Fibroblast of villous mesenchyme (primary cell): Measurements from ENCODE around the gene INPP5A. TPM values are rescaled to one million over a fixed set of nuclear protein-coding genes. Genes with fewer than 3 reads are reported as not detected.

Experiments used
- DNase-seq: peaks from one replicate; pipeline ENCODE4 v3.0.0-alpha.2; 2010; ENCODE audit warnings: low read depth
- H3K4me3 ChIP-seq: 2 replicates; pipeline ENCODE4 v1.5.1; 2011; ENCODE audit warnings: low read depth, mild to moderate bottlenecking, low read length
- total RNA-seq: library from RNA; depleted of rRNA; stranded (reverse); fragments of >200 nt; gene quantifications from 2 replicates; pipeline ENCODE4 v1.2.3, GENCODE V29; 2012
- TF ChIP-seq, protein P1 (sequence below): IDR thresholded peaks from 2 replicates; pipeline ENCODE4 v1.5.1; 2012; ENCODE audit warnings: low read depth, mild to moderate bottlenecking, low read length; ENCODE audit not compliant: insufficient read depth

Gene INPP5A
- total RNA-seq, 1 donor: 33.2 TPM

DNA sequence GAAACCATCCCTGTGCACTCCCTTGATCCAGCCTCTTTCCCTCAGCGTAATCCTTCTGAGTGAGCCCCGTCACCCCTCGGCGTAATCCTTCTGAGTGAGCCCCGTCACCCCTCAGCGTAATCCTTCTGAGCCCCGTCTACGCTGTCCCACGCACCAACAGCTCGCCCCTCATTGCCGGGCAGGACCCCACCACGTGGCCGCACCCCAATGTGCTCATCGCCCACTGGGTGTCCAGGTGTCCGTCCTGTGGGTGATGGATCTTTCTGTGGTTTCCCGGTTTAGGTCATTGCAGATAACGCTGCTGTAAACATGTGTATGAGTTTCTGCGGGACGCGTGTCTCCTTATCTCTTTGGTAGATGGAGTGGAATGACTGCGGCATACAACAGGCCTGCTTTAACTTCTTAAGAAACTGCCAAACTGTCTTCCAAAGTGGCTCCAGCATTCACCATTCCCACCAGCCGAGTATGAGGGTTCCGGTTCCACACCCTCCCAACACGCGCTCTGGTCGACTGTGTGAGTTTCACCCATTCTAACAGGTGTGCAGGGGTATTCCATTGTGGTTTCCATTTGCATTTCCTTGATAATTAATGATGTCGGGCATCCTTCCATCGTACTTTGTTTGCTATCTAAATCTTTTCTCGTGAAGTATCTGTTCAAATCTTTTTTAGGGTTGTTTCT is 290.4 kb downstream of the INPP5A start:
- DNase-seq: no peak
- no peak overlapping the region for H3K4me3 ChIP-seq
- TF ChIP-seq, protein P1, sequence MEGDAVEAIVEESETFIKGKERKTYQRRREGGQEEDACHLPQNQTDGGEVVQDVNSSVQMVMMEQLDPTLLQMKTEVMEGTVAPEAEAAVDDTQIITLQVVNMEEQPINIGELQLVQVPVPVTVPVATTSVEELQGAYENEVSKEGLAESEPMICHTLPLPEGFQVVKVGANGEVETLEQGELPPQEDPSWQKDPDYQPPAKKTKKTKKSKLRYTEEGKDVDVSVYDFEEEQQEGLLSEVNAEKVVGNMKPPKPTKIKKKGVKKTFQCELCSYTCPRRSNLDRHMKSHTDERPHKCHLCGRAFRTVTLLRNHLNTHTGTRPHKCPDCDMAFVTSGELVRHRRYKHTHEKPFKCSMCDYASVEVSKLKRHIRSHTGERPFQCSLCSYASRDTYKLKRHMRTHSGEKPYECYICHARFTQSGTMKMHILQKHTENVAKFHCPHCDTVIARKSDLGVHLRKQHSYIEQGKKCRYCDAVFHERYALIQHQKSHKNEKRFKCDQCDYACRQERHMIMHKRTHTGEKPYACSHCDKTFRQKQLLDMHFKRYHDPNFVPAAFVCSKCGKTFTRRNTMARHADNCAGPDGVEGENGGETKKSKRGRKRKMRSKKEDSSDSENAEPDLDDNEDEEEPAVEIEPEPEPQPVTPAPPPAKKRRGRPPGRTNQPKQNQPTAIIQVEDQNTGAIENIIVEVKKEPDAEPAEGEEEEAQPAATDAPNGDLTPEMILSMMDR: no peak

DNA sequence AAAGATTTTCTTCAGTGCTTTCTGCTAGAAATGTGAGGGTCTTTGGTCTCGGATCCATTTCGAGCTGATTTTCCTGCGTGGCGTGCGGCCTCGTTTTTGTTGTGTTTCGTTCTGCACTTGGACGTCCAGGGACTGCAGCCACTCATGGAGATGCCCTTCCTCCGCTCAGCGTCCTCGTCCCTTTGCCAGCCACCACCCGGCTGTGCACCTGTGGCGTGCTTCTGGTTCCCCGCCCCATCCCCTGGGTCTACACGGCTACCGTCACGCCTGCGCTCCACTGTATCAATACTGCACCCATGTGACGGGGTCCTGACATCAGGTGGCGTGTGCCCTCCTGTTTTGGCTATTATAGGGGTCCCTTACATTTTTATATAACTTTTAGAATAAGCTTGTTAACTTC is 291.1 kb downstream of the INPP5A start:
- TF ChIP-seq, protein P1: no peak
- no peak overlapping the region for H3K4me3 ChIP-seq
- no peak for DNase-seq

DNA sequence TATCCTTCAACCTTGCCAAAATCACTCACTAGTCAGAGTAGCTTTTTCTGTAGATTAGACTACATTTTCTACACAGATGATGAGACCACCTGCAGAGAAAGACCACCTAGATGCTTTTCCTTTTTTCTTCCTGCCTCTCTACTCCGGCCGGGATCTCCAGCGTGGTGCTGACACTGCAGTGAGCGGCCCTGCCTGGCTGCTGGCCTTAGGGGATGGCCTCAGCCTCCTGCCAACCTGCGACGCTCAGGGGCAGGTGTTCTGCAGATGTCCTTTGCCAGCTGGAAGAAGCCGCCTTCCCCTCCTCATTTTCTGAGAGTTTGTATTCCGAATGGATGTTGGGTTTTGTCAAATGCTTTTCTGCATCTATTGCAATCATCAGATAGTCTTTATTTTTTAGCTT is 291.8 kb downstream of the INPP5A start:
- DNase-seq: no peak
- TF ChIP-seq, protein P1: no peak
- no peak overlapping the region for H3K4me3 ChIP-seq

DNA sequence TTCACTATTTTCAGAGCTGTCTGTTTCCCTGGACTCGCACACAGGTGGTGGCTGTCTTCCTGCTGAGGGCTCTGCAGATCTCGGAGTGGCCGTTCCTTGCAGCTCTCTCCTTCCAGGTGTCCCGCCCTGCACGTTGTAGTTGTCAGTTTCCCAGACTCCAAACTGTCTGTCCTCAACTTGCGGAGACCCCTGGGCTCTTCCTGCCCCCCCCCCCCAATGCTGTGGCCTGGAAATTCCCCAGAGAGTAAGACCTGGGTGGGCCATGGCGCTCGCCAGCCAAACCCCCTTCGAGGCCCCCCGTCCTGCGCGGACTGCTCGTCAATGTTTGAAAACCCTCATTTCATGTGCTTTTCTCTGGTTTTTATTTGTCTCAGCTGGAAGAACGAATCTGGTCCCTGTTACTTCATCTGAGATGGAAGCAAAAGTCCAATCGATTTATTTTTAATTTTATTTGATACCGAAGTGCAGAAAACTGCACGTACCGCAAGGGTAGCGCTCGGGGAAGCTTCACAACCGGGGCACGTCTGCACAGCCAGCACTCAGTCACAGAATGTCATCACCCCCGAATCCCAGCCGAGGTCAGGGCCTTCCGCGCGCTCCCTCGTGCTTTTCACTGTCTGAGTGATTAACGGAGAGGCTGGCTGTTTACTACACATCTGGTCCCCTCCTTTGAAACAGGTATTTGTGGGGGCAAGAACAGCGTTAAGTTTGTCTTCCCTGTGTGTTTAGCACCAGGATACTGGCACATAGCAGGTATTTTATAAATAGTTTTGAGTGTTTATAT is 294.8 kb downstream of the INPP5A start:
- DNase-seq: no peak
- TF ChIP-seq, protein P1: no peak
- no peak overlapping the region for H3K4me3 ChIP-seq

Other genes starting within 250 kb of the INPP5A start
- 8.6 and 11.9 TPM in 2 replicates for gene STK32C, start 229.8 kb upstream of the INPP5A start, total RNA-seq
- 6.0 and 11.0 TPM in 2 replicates for gene LRRC27, start 205.6 kb upstream of the INPP5A start, total RNA-seq
- gene PWWP2B, start 140.6 kb upstream of the INPP5A start, total RNA-seq: 8.2 and 12.9 TPM in 2 replicates
- gene NKX6-2, start 248.4 kb downstream of the INPP5A start, total RNA-seq: not detected in 2 replicates